Measurements from ENCODE around the gene VASH2. TPM values are rescaled to one million over a fixed set of nuclear protein-coding genes. Genes with fewer than 3 reads are reported as not detected.

VASH2 gene
- total and polyA plus RNA-seq, 12 donors = 0.37 to 1.2 (median 0.73) TPM

DNA sequence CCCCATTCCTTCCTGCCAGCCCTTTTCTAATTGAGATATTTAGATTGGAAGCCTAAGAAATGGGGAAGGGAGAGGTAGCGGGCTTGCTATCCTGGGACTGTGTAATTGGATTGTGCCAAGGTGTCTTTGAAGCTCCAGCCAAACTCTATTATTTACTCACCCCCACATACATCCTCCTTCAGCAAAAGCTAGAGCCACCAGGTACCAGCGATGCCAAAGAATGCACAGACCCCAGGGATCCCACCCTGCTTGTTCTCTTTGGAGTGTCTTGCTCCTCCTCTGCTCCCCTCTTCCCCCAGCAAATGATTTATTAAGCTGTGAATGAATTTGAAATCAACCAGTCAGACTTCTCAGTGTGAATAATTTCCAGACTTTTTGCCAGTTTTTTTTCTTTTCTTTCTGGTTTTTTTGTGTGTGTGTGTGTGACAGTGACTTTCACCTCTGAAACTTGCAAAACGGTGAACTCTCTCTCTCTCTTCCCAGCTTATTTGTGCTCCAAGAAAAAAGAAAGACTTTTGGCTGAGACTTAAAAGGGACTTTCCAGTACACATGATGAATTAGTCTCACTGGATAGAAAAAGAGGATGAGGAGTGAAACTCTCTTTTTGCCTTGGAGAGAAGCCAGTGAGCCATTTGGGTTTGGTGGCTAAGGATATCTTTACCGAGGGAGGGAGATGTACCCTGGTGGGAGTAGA, 1.8 kb downstream of the VASH2 start:
- Histone ChIP-seq H3K27me3 (peaks cover 0 to 58% (median 36%) of the 10 kb centered on the region in 7 donors), H3K4me1 (peaks cover 0 to 23% (median 13%) of the 10 kb centered on the region in 9 donors), H3K9me3 (no peaks in the 10 kb centered on the region), H3K4me3 (peak overlapping the region in 8 of 10 donors; percentile 14 to 66 (median 56)), H3K36me3 (no peaks in the 10 kb centered on the region), H3K27ac (no peak overlapping the region)
- TF ChIP-seq, protein P1, sequence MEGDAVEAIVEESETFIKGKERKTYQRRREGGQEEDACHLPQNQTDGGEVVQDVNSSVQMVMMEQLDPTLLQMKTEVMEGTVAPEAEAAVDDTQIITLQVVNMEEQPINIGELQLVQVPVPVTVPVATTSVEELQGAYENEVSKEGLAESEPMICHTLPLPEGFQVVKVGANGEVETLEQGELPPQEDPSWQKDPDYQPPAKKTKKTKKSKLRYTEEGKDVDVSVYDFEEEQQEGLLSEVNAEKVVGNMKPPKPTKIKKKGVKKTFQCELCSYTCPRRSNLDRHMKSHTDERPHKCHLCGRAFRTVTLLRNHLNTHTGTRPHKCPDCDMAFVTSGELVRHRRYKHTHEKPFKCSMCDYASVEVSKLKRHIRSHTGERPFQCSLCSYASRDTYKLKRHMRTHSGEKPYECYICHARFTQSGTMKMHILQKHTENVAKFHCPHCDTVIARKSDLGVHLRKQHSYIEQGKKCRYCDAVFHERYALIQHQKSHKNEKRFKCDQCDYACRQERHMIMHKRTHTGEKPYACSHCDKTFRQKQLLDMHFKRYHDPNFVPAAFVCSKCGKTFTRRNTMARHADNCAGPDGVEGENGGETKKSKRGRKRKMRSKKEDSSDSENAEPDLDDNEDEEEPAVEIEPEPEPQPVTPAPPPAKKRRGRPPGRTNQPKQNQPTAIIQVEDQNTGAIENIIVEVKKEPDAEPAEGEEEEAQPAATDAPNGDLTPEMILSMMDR (IDR thresholded peaks at IDR 0.05) = no peak
- ATAC-seq (no peak), DNase-seq (no peak)
- WGBS, 2 donors = 46 to 50% methylated on average over 4 of the region's 4 CpGs
- intact Hi-C loops (cut with DNase I) = no loop called here

DNA sequence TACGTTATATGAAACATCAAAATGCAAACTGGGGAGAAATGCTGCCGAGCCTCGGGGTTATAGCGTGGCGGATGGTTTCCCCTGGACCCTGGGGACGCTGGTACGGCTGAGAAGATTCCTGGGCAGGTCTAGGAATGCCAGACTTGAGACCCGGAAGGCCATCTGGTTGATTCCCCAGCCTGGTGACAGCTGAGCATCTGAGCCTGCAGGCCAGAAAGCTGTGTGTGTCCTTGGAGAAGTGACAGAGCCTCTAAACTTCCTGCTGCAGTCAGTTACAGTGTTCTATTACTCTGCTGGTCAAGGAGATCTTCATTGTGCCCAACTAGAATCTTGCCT, 2.3 kb downstream of the VASH2 start:
- intact Hi-C loops (cut with DNase I) = no loop called here
- Histone ChIP-seq H3K9me3 (no peaks in the 10 kb centered on the region), H3K4me3 (peak overlapping the region in 3 of 10 donors; percentile 14 to 61 (median 55)), H3K27ac (no peak overlapping the region), H3K36me3 (no peaks in the 10 kb centered on the region), H3K4me1 (peaks cover 0 to 23% (median 13%) of the 10 kb centered on the region in 9 donors), H3K27me3 (peaks cover 0 to 58% (median 36%) of the 10 kb centered on the region in 7 donors)
- WGBS, 2 donors = 55 to 57% methylated on average over 8 of the region's 8 CpGs
- DNase-seq = no peak
- no peak for ATAC-seq
- TF ChIP-seq, protein P1 (IDR thresholded peaks at IDR 0.05) = no peak

DNA sequence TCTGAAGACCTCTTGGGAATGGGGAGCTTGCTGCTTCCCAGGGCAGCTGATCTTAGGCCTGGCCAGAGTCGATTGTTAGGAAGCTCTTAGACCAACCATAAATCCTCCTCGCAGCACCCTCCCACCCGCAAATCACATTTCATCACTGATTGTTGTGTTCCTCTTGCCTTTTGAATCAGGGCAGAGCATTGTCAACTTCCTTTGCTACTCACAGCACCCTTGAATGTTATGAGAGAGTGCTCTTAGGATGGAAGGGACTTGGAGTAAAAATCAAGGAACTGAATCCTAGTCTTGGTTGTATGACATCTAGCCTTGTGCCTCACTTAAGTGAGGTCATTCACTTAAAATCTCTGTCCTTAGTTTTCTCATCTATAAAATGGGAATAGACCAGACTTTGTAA, 3.0 kb downstream of the VASH2 start:
- ATAC-seq (no peak), DNase-seq (no peak)
- intact Hi-C loops (cut with DNase I) = no loop called here
- TF ChIP-seq, protein P1 (IDR thresholded peaks at IDR 0.05) = no peak
- Histone ChIP-seq H3K27ac (no peak overlapping the region), H3K9me3 (no peaks in the 10 kb centered on the region), H3K36me3 (no peaks in the 10 kb centered on the region), H3K4me1 (peaks cover 0 to 23% (median 13%) of the 10 kb centered on the region in 9 donors), H3K27me3 (peaks cover 0 to 61% (median 33%) of the 10 kb centered on the region in 7 donors), H3K4me3 (no peak overlapping the region)
- 76 to 94% methylated on average over 3 of the region's 3 CpGs for WGBS, 2 donors

DNA sequence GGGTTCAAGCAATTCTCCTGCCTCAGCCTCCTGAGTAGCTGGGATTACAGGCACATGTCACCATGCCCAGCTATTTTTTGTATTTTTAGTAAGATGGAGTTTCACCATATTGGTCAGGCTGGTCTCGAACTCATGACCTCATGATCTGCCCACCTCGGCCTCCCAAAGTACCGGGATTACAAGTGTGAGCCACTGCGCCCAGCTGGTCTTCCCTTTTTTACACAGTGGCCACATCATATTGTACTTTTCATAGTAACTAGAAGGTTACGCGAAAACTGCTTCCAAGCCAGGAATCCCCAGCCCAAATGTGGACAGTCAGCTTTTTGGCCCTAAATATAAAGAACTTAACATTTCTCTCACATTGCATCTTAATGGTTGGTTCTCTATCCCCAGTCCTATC, 4.2 kb downstream of the VASH2 start:
- Histone ChIP-seq H3K27me3 (peaks cover 0 to 55% (median 22%) of the 10 kb centered on the region in 7 donors), H3K4me1 (peaks cover 0 to 23% (median 13%) of the 10 kb centered on the region in 9 donors), H3K27ac (no peak overlapping the region), H3K4me3 (no peak overlapping the region), H3K9me3 (no peaks in the 10 kb centered on the region), H3K36me3 (no peaks in the 10 kb centered on the region)
- no peak for ATAC-seq
- WGBS, 2 donors = 97 to 98% methylated on average over 6 of the region's 6 CpGs
- DNase-seq = no peak
- intact Hi-C loops (cut with DNase I) = no loop called here
- TF ChIP-seq, protein P1 (IDR thresholded peaks at IDR 0.05) = no peak

Measured in heart right ventricle (tissue), 16 donors.